Esophagus muscularis mucosa (tissue), 4 donors: ENCODE data around the gene CLEC4M.

ENCODE experiments used
- CTCF ChIP-seq, 3 experiments: fragments of 200-600 bp in 2 of 3; fragments of 450-650 bp in 1 of 3; sonication (generic) in 2 of 3; IDR thresholded peaks; one replicate each; pipeline ENCODE4 v1.5.1; 2017 to 2019; ENCODE audit warnings: antibody characterized with exemption in 3 of 3, mild to moderate bottlenecking in 2 of 3, moderate library complexity in 1 of 3
- EP300 ChIP-seq: sonication (generic); formaldehyde crosslinking; IDR thresholded peaks from one replicate; pipeline ENCODE4 v1.6.1; 2017; ENCODE audit warnings: antibody characterized with exemption
- POLR2A ChIP-seq: fragments of 450-650 bp; IDR thresholded peaks from one replicate; pipeline ENCODE4 v1.6.1; 2017; ENCODE audit warnings: antibody characterized with exemption, moderate library complexity, mild to moderate bottlenecking, low read depth

- TF ChIP-seq POLR2A (no peak), CTCF (IDR thresholded peaks at IDR 0.05) (no peak), EP300 (no peak)
These were observed 20.1 kb upstream of the CLEC4M start for GRCh38 chr19:7742991-7743390.
